ENCODE data around the gene ADAMTSL2.
A peak's percentile ranks its signal among the peaks of the same experiment; 100 is the strongest.

The ADAMTSL2 gene

DNA sequence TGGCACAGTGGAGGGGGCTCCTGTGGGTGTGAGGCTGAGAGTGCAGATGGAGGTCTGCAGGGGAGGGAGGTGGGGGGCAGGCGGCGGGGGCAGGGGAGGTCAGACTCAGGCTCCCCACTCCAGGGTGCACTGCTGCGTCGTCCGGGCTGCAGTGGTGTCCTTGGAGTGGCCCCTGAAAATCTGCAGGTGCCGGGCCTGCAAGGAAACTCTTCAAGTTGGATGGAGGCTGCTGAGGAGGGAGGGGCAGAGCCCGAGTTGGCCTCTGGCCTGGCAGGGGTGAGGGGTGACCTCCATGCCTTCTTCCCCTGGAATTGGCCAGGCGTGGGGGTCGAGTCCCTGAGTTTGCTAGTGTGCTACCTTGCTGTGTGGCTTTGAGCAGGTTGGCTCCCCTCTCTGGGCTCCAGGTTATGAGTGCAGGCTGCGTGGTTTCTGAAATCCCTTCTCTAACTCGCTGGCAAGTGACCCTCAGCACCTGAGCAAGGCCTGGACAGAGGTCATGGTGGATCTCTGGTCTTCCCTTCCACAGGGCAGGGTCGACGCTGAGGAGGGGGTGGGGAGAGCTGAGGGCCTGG lies 888 bp downstream of the ADAMTSL2 start:
- DNase-seq (ENCODE audit: low read depth, low spot score), result no peak

DNA sequence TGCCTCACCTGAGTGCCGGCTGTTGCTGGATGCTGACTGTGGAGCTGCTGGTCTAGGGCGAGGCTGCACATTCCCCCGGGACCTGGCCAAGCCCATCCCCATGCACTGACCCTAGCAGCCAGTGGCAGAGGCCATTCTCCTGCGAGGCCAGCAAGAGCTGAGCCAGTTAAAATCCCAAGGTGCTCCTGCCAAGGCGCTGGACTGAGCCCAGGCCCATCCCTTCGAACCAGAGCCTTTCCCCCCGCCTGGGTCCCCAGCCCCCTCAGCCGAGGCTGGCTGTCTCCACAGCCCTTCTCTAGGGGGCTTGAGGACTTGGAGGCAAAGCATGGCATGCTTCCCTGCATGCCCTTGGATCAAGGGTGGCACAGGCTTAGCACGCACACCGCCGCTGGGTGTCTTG lies 1.6 kb downstream of the ADAMTSL2 start:
- DNase-seq (ENCODE audit: low read depth, low spot score), result no peak

DNA sequence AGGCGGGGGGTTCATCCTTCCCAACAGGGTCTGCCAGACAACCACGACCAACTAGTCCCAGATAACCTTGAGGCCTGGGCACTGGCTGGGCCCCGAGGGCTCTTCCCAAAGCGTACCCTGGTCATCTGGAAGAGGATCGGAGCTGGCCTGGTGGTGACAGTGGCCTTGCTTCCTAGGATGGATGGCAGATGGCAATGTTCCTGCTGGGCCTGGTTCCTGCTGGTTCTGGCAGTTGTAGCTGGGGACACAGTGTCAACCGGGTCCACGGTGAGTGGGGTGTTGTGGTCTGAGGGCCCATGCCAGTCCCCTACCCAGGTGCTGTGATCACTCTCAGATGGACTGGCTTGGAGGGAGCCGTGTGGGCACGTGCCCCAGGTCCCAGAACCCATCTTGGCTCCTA lies 2.0 kb downstream of the ADAMTSL2 start:
- no peak for DNase-seq (ENCODE audit: low read depth, low spot score)

DNA sequence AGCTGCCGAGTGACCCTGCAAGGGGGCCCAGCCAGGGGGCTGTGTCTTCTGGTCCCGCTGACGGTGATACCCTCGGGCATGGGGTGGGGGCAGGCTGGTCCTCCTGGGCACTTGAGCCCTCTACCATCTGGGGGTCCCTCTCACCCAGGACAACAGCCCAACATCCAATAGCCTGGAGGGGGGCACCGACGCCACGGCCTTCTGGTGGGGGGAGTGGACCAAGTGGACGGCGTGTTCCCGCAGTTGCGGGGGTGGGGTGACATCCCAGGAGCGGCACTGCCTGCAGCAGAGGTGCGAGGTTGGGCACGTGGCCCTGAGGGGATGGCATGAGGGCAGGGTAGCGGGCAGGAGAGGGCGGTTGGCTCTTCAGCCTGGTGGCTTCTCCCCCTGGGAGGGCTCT lies 2.8 kb downstream of the ADAMTSL2 start:
- no peak for DNase-seq (ENCODE audit: low read depth, low spot score)

DNA sequence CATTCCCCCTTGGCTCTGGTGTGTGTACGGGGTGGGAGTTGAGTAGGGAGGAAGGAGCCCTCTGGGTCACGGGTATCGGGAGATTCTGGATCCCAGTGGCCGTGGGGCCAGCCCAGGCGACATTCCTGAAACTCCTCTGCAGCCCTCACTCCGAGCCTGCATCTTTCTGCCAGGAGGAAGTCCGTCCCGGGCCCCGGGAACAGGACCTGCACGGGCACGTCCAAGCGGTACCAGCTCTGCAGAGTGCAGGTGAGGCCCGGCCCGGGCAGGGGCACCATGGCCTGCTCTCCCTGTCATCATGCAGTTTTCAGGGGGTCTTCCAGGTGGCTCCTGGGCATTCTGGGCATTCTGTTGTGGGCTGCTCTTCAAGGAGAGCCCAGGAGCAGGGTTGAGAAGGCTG lies 3.7 kb downstream of the ADAMTSL2 start:
- DNase-seq (ENCODE audit: low read depth, low spot score), result no peak

DNA sequence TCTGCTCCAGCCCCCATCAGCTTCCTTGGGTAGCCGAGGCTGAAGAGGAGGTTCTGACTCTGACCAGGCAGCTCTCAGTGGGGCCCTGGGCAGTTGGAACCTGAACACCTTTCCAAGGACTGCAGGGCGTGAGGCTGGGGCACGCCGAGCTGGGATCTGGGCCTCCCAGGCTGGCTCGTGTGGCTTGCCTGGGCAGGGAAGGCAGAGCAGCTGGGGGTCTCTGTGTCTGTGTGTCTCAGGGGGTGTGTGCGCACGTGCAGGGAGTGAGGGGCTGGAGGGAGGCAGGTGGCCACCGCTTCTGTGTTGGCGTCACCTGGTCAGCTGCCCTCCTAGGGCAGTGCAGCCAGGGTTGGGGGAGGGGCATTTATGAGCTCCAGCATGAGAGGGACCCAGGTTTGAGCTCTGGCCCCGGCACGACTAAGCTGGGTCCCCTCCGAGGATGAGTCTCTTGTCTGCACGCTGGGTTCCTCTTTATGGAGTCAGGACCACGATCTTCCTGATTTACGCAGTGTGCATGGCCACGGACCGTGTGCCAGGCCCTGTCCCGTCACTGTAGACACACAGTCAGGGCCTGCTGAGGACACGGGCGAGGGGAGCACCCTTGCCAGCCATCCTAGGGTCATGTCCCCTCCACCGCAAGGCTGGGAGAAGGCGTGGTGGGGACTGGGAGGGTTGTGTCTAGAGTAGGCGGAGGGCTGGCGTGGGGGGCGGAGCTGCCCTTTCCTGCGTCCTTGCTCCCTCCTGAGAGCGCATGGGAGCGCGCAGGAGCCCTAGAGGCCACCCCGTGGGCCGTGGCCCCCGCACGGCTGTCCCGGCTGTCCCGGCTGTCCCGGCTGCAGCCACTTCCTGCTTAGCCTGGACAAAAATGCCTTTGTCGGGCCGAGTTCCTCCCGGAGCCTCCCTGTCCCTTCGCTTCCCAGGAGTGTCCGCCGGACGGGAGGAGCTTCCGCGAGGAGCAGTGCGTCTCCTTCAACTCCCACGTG lies 4.6 kb downstream of the ADAMTSL2 start:
- peak; percentile 76 for DNase-seq (ENCODE audit: low read depth, low spot score)

DNA sequence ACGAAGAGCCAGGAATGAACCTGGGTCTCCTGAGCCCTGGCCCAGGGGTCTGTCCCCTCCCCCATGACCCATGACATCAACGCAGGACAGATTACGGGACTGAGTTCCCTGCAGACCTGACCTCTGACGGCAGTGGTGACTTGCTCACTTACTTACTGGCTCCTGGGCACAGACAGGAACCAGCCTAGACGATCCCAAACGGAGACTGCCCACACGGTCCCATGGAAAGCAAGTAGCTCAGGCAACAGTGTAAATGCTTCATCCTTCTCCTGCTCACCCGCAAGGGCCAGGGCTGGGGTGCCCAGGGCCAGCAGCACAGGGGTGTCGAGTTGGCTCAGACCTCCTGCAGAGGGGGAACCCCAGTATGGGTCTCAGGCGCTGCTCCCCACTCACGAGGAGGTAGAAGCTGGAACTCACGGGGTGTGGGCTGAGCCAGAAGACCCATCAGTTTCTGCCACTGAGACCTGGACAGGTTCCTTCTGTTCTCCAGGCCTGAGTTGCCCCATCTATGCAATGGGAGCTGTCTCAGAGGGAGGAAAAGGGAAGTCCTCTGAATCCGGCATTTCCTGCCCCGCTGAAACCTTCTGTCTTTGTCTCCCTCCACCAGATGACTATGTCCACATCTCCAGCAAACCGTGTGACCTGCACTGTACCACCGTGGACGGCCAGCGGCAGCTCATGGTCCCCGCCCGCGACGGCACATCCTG lies 5.6 kb downstream of the ADAMTSL2 start:
- no peak for DNase-seq (ENCODE audit: low read depth, low spot score)

DNA sequence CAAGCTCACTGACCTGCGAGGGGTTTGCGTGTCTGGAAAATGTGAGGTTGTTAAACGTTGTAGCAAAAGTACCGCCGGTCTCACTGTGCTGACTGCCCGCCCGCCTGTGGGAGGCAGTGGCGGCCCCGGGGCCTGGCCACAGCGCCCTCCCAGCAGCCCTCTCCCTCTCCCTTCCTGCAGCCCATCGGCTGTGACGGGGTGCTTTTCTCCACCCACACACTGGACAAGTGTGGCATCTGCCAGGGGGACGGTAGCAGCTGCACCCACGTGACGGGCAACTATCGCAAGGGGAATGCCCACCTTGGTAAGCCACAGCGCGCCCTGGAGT lies 6.2 kb downstream of the ADAMTSL2 start:
- DNase-seq (ENCODE audit: low read depth, low spot score), result peak; percentile 49

DNA sequence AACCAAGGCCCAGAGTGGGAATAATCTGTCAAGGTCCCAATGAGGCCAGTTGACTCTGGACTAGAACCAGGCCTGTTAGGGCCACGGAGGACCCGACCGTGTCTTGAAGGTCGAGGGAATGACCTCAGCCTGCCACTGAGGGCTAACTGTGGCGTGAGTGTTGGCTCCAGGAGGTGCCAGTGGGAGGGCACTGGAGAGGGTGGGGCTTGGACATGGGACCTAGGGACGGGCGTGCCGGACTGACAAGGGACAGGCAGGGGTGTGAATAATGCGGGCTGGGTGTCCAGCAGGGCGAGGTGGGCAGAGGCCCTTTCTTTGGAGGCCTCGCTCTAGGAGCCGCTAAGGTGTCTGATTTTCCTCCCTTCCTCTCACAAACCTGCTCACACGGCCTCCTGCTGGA lies 7.5 kb downstream of the ADAMTSL2 start:
- DNase-seq (ENCODE audit: low read depth, low spot score), result no peak

DNA sequence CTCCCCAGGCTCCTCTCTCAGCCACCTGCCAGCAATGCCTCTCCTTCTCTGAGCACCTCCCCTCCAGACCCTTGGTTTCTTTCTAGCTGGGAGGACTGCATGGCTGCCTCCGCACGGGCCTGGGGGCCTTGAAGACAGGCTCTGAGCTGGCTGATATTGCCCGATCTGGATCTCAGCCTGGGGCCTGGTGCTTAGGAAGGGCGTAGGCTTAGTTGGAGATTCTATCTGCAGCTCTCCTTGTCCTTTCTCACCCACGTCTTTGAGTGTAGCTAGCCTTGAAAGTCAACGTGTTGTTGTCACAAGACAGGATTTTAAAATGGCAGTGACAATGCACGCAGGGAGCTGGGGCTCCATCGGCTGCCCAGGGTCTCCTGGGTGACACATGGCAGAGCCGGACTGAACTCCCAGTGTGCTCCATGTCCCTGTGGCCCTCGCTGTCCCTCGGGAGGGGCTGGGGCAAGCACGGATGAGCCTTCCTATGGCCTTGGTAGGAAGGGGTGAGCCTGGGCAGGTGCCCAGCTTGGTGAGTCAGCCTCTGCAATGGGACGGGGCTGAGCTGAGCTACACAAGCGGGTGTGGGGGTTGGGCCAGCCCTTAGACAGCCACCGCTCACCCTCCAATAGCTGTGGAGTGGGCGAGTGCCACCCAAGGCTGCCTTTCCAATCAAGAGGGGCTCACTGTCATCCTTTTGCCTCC lies 9.4 kb downstream of the ADAMTSL2 start:
- peak; percentile 14 for DNase-seq (ENCODE audit: low read depth, low spot score)

DNA sequence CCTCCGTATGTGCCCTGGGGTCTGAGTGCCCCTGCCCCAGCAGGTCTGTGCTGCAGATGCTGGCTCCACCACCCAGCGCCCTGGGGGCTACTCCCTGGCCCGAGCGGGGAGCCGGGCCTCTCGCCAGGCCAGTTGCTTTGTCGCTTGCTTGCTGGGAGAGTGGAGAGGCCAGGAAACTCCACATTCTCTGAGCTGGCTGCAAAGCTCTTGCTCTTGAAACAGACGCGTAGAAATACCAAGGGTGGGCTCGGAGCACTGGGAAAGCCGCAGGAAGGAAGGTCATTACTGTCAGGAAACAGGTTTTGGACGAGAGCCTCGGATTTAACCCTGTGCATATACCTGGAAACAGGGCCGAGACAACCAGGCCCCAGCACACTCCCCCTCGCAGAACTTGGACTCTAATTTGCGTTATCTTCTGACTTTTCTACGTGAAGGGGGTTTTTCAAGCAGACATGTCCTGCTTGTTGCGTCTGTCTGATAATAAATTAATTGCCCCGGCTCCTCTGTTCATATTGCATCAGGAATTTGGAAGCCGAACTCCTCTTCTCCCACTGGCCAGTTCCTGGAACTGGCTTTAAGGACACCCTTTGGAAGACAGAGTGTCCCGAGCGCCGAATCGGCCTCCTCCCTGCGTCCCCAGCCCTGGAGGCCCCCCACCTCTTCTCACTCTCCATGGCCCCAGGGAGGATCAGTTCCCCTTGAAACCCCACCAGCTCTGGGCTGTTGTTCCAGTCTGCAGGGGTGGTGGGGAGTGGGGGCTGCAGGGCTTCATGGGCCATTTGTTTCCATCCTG lies 11.2 kb downstream of the ADAMTSL2 start:
- DNase-seq (ENCODE audit: low read depth, low spot score), result peak; percentile 58

DNA sequence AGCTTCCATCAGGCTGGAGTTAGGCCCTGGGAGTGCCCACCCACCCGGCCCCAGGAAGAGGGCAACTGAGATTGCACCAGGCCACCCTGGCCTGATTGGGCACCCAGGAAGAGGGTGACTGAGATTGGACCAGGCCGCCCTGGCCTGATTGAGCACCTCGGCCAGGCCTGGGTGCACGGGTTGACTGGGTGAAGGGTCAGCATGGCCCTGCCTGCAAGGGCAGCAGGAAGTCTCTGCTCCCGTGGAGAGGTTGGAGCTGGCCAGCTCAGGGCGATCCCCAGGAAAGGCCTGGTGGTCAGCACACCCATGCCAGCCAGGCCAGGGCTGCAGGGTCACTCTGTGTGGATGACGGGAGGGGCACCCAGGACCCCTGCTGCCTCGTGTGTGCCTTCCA lies 11.8 kb downstream of the ADAMTSL2 start:
- no peak for DNase-seq (ENCODE audit: low read depth, low spot score)

DNA sequence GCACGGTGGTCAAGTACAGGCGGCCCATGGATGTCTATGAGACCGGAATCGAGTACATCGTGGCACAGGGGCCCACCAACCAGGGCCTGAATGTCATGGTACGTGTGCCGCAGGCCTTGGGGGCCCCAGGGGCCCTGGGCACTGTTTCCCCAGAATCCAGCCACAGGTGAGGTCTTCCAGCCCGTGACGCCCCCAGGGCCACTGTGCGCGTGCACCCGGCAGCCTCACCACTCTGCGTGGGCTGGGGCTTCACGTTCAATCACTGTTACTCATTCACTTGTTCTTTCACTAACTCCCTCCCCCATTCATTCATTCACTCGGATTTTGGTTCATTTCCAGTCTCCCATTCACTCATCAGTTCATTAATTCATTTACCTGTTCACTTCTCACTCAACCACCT lies 12.6 kb downstream of the ADAMTSL2 start:
- no peak for DNase-seq (ENCODE audit: low read depth, low spot score)

DNA sequence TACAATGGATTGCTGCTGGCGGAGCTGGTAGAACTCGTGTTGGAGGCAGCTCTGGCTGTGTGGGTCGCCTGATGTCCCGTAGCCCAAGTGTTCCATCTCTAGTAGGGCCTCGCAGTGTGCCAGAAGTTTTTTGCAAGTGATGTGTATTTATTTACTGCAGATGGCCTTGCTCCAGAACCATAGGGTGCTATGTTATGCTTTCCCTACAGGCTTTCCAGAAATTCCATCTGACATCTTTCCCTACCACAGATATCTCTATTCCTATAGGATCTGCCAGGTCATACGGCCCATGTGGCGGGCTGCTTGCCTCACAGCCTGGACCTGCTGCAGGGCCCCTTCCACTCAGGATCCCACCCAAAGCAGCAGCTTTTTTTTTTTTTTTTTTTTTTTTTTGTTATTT lies 16.9 kb downstream of the ADAMTSL2 start:
- no peak for DNase-seq (ENCODE audit: low read depth, low spot score)

DNA sequence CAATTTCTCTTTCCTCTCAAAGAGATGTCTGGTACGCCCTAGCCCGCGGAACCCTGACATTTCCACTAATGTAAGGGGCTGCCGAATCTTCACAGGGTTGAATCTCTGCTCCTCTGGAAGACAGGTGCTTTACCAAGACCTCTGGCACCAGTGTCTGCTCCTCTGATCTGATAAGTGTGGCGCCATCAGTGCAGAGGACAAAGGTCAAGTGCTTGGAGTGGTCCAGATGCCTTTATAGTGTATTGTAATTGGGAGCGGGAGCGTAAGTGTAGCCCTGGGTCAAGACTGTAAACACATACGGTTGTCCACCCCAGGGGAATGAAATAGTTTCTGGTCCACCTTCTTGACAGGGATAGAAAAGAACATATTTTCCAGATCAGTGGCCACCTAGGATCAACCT lies 17.7 kb downstream of the ADAMTSL2 start:
- peak; percentile 43 for DNase-seq (ENCODE audit: low read depth, low spot score)

DNA sequence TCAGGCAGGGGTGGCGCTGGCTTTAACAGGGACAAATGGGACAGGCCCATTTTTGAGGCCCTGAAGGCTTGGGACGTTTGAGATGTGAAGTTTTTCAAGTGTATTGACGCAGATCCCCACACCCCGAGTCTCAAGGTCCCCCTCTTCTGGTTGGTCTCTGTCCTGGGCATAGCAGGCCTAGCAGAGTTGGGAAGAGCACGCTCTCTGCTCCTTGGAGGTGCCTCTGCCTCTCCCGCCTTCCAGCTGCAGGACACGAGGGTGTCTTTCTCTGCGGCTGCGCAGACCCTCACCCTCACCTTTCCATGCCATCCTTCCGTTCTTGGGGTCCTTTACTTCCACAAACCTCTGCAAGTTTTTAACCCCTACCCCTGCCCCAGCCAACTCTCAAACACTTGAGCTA lies 18.6 kb downstream of the ADAMTSL2 start:
- DNase-seq (ENCODE audit: low read depth, low spot score), result no peak

DNA sequence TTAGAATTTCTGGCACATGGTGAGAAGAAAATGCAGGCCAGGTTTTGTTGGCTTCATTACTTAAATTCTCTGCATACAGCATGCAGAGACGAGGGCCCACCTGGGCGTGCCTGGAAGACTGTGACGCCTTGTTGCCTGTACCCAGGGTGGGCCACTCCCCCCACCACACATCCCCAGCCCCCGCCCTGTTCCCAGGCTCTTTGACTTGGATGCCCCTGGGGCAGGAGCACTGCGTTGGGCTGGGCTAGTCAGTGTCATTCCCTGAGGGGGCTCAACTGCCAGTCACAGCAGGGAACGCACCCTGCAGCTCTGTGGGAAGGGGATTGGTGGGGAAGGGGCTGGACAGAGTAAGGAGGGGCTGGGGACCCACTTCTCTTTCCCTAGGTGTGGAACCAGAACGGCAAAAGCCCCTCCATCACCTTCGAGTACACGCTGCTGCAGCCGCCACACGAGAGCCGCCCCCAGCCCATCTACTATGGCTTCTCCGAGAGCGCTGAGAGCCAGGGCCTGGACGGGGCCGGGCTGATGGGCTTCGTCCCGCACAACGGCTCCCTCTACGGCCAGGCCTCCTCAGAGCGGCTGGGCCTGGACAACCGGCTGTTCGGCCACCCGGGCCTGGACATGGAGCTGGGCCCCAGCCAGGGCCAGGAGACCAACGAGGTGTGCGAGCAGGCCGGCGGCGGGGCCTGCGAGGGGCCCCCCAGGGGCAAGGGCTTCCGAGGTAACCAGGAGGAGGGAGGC lies 19.6 kb downstream of the ADAMTSL2 start:
- peak; percentile 89 for DNase-seq (ENCODE audit: low read depth, low spot score)

DNA sequence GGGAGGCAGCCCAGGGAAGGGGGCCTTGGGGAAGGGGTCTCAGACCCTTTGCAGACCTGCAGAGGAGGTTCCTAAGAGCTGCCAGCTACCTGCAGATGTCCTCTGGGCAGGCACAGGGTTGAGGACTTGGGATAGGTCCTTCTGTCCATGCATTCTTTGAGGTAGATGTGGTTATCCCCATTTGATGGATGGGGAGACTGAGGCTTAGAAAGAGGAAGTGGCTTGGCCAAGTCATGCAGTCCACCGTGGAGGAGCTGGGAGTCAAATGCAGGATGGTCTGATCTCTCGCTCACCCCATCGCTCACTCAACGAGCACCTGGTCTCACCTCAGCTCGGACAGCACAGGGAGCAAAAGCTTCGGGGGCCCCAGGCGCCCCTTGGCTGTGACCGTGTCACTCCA lies 20.2 kb downstream of the ADAMTSL2 start:
- no peak for DNase-seq (ENCODE audit: low read depth, low spot score)

DNA sequence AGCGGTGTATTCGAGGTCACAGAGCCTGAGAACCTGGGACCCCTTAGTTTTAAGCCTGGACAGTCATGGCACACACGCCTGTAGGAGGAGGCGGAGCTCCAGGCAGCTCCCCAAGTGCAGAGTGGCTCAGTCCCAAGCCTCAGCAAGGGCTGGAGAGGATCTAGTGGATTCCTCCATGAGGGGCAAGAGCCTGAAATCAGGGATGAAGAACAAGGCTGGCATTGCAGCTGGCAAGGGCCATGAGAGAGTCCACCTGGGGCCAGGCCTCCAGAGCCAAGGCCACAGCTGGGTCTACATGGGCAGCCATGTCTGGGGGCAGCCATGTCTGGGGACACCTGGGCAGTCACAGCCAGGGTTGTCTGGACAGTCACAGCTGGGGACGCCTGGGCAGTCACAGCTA lies 21.9 kb downstream of the ADAMTSL2 start:
- no peak for DNase-seq (ENCODE audit: low read depth, low spot score)

DNA sequence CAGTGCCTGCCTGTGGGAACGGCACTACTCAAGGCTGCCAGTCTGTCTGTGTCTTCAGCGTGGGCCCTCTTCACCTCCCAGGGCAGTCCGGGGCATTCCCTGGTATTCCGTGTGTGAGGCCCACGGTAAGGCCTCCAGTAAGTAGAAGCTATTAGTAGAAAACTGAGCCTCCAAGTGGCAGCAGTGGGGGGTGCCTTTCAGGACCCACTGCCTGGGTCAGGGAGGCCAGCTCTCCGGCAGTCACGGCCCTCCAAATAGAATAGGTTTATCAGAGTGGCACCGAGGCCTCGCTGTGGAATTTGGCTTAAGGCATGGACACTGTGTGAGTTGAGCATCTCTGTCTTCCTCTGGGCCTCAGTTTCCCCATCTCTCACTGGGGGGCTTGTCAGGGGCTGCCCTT lies 23.1 kb downstream of the ADAMTSL2 start:
- DNase-seq (ENCODE audit: low read depth, low spot score), result peak; percentile 37
